Gastroesophageal sphincter (tissue), 3 donors: ENCODE data around the gene NCK2.

ENCODE experiments used
- CTCF ChIP-seq, 4 experiments: fragments of 200-600 bp in 2 of 4; fragments of 450-650 bp in 2 of 4; sonication (generic) in 1 of 4; IDR thresholded peaks; one replicate each; pipeline ENCODE4 v1.5.1; 2017 to 2019; ENCODE audit warnings: antibody characterized with exemption in 4 of 4, mild to moderate bottlenecking in 2 of 4, moderate library complexity in 2 of 4
- EP300 ChIP-seq: sonication (generic); formaldehyde crosslinking; IDR thresholded peaks from one replicate; pipeline ENCODE4 v1.6.1; 2017; ENCODE audit warnings: antibody characterized with exemption, mild to moderate bottlenecking
- POLR2A ChIP-seq, 2 donors: fragments of 450-650 bp; IDR thresholded peaks; one replicate each; pipeline ENCODE4 v1.6.1; 2017; ENCODE audit warnings: antibody characterized with exemption in 2 of 2, mild to moderate bottlenecking in 2 of 2, moderate library complexity in 1 of 2
- POLR2AphosphoS5 ChIP-seq: sonication (generic); formaldehyde crosslinking; IDR thresholded peaks from one replicate; pipeline ENCODE4 v1.6.1; 2017; ENCODE audit warnings: antibody characterized with exemption

- TF ChIP-seq CTCF (IDR thresholded peaks at IDR 0.05): no peak
- TF ChIP-seq POLR2AphosphoS5: no peak
- no peak for TF ChIP-seq POLR2A (IDR thresholded peaks at IDR 0.05)
- TF ChIP-seq EP300: no peak
These were observed 22.7 kb upstream of the NCK2 start for GRCh38 chr2:105721991-105722511.
